Esophagus muscularis mucosa (tissue), 4 donors: ENCODE measurements around the gene THRB. TPM values are rescaled to one million over a fixed set of nuclear protein-coding genes. Genes with fewer than 3 reads are reported as not detected.

Experiments
- DNase-seq: peaks from one replicate; pipeline ENCODE4 v3.0.0-alpha.2; 2017; ENCODE audit errors: extremely low spot score
- H3K27ac ChIP-seq, 4 donors: fragments of 200-600 bp; sonication (generic); replicated peaks in 1 of 4; 1 replicate in 3 of 4; 2 replicates in 1 of 4; pipeline ENCODE4 v1.5.1; 2016 to 2019; ENCODE audit warnings: mild to moderate bottlenecking in 1 of 4
- H3K27me3 ChIP-seq, 4 donors: fragments of 200-600 bp; sonication (generic); one replicate each; pipeline versions ENCODE4 v1.5.1 to v1.6.0; 2016 to 2019
- H3K36me3 ChIP-seq, 4 donors: fragments of 200-600 bp; sonication (generic); one replicate each; pipeline ENCODE4 v1.5.1; 2016 to 2019
- H3K4me1 ChIP-seq, 4 donors: fragments of 200-600 bp; sonication (generic); one replicate each; pipeline ENCODE4 v1.5.1; 2016 to 2019
- H3K4me3 ChIP-seq, 4 donors: fragments of 200-600 bp; sonication (generic); 1 replicate in 2 of 4; 2 replicates in 2 of 4; pipeline ENCODE4 v1.5.1; 2016 to 2019; ENCODE audit warnings: mild to moderate bottlenecking in 4 of 4, moderate library complexity in 1 of 4
- H3K9me3 ChIP-seq, 4 donors: fragments of 200-600 bp; sonication (generic); 1 replicate in 3 of 4; 2 replicates in 1 of 4; pipeline ENCODE4 v1.5.1; 2016 to 2019
- EP300 ChIP-seq: sonication (generic); formaldehyde crosslinking; IDR thresholded peaks from one replicate; pipeline ENCODE4 v1.6.1; 2017; ENCODE audit warnings: antibody characterized with exemption
- POLR2A ChIP-seq: fragments of 450-650 bp; IDR thresholded peaks from one replicate; pipeline ENCODE4 v1.6.1; 2017; ENCODE audit warnings: antibody characterized with exemption, moderate library complexity, mild to moderate bottlenecking, low read depth
- POLR2AphosphoS5 ChIP-seq, 2 donors: sonication (generic); formaldehyde crosslinking; IDR thresholded peaks; one replicate each; pipeline ENCODE4 v1.6.1; 2017; ENCODE audit warnings: antibody characterized with exemption in 2 of 2
- WGBS: methylation state at CpG from one replicate; pipeline ENCODE4 v1.1.5; 2018; 5-methylcytosine and 5-hydroxymethylcytosine counted together
- intact Hi-C: fragments of 100-400 bp; cut with DNase I; formaldehyde crosslinking; loops from one replicate; pipeline ENCODE4 v1.15.1; 2023
- small RNA-seq, 3 donors: library from RNA; depleted of rRNA; stranded (forward); fragments of <200 nt; gene quantifications; one replicate each; pipeline ENCODE3, GENCODE V24; 2016
- total RNA-seq, 4 donors: library from RNA; depleted of rRNA; stranded (reverse); fragments of >200 nt; gene quantifications; one replicate each; pipeline versions ENCODE4 v1.1.0 to v1.2.1, GENCODE V29; 2016
- TF ChIP-seq, protein P1 (sequence below), 3 experiments: fragments of 200-600 bp in 2 of 3; fragments of 450-650 bp in 1 of 3; sonication (generic) in 2 of 3; IDR thresholded peaks; one replicate each; pipeline ENCODE4 v1.5.1; 2017 to 2019; ENCODE audit warnings: antibody characterized with exemption in 3 of 3, mild to moderate bottlenecking in 2 of 3, moderate library complexity in 1 of 3

The THRB gene
- total RNA-seq, 4 donors from 2014 or later = 31.5 to 68.6 (median 39.3) TPM

DNA sequence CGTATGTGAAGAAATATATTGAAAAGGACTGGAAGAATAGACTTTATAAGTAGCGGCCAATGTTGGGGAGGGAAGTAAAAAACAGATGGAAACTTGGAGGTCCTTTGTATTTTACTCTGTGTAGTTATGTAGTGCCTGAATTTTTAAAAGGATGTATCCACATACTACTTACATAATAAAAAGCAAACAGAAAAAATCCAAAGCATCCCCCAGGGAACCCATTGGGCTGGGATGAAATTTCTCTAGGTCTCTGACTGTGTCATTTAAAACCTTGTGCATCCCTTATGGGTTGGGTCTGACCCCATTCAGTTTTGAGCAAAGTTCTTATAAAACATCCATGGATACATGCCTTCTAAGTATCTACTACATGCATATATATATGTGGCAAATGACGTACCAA is 408.4 kb downstream of the THRB start:
- no peaks in the 10 kb centered on the region for H3K27me3 ChIP-seq
- TF ChIP-seq POLR2AphosphoS5 (IDR thresholded peaks at IDR 0.05) (no peak), POLR2A (no peak), EP300 (no peak)
- TF ChIP-seq, protein P1, sequence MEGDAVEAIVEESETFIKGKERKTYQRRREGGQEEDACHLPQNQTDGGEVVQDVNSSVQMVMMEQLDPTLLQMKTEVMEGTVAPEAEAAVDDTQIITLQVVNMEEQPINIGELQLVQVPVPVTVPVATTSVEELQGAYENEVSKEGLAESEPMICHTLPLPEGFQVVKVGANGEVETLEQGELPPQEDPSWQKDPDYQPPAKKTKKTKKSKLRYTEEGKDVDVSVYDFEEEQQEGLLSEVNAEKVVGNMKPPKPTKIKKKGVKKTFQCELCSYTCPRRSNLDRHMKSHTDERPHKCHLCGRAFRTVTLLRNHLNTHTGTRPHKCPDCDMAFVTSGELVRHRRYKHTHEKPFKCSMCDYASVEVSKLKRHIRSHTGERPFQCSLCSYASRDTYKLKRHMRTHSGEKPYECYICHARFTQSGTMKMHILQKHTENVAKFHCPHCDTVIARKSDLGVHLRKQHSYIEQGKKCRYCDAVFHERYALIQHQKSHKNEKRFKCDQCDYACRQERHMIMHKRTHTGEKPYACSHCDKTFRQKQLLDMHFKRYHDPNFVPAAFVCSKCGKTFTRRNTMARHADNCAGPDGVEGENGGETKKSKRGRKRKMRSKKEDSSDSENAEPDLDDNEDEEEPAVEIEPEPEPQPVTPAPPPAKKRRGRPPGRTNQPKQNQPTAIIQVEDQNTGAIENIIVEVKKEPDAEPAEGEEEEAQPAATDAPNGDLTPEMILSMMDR (IDR thresholded peaks at IDR 0.05) = no peak
- no peaks in the 10 kb centered on the region for H3K4me1 ChIP-seq
- H3K36me3 ChIP-seq = no peaks in the 10 kb centered on the region
- no peak overlapping the region for H3K27ac ChIP-seq
- intact Hi-C loops = no loop called here
- DNase-seq = no peak
- H3K4me3 ChIP-seq = no peak overlapping the region
- 89% methylated on average over 3 of the region's 3 CpGs for WGBS
- no peaks in the 10 kb centered on the region for H3K9me3 ChIP-seq

DNA sequence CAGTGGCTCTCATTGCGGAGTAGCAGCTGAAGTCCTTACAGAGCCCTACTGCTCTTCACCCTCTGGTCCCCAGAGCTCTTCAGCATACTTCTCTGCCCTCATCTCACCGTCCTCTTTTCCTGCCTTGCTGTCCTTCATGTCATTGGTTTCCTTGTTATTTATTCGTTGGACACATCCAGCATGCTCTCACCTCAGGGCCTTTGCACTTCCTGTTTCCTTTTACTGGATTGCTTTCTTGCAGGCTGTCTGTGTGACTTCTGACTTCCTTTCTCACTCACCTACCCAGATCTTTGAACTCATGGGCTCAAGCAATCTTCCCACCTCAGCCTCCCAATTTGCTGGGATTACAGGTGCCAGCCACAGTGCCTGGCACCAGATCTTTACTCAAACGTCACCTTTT is 422.5 kb downstream of the THRB start:
- intact Hi-C loops = no loop called here

DNA sequence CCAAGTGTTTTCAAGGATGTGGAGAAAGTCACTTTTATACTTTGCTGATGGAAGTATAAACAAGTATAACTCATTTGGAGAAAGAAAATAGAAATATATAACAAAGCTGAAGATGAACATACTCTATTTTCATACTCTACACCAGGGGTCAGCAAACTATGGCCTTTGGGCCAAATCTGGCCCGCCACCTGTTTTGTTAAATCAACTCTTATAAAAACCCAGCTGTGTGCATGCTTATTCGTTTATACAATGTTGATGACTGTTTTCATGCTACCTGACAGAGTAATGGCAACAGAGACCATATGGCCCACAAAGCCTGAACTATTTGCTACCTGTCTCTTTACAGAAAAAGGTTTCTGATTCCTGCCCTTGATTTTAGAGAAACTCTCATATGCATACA is 425.6 kb downstream of the THRB start:
- DNase-seq = no peak
- WGBS = 76% methylated on average over 2 of the region's 2 CpGs
- no peaks in the 10 kb centered on the region for H3K4me1 ChIP-seq
- H3K4me3 ChIP-seq = no peak overlapping the region
- intact Hi-C loops = no loop called here
- H3K27ac ChIP-seq = no peak overlapping the region
- H3K27me3 ChIP-seq = no peaks in the 10 kb centered on the region
- H3K36me3 ChIP-seq = no peaks in the 10 kb centered on the region
- no peaks in the 10 kb centered on the region for H3K9me3 ChIP-seq
- TF ChIP-seq POLR2A = no peak
- TF ChIP-seq, protein P1 (IDR thresholded peaks at IDR 0.05) = peak; percentile 37 to 50 (median 40)
- no peak for TF ChIP-seq POLR2AphosphoS5 (IDR thresholded peaks at IDR 0.05)
- no peak for TF ChIP-seq EP300

More for the DNA sequence above, 422.5 kb downstream of the THRB start:
- Histone ChIP-seq H3K27me3 (no peaks in the 10 kb centered on the region), H3K4me1 (no peaks in the 10 kb centered on the region), H3K27ac (no peak overlapping the region), H3K36me3 (no peaks in the 10 kb centered on the region), H3K4me3 (no peak overlapping the region), H3K9me3 (peaks cover 0 to 1% (median 0%) of the 10 kb centered on the region in 4 donors)
- WGBS = 89% methylated on average over 4 of the region's 4 CpGs
- TF ChIP-seq EP300 (no peak), POLR2AphosphoS5 (IDR thresholded peaks at IDR 0.05) (no peak), POLR2A (no peak)
- TF ChIP-seq, protein P1 (IDR thresholded peaks at IDR 0.05) = no peak
- no peak for DNase-seq

DNA sequence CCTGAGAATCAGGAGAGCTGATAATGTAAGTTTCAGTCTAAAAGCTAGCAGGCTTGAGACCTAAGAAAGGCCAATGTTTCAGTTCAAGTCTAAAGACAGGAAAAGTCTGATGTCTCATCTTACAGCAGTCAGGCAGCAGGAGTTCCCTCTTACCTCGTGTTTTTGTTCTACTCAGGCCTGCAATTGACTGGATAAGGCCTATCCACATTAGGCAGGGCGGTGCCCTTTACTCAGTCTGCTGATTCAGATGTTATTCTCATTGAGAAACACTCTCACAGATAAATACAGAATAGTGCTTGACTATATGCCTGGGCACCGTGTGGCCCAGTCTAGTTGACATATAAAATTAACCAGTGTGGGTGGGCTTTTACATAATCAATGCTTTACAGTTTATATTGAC is 427.2 kb downstream of the THRB start:
- WGBS = 82% methylated on average over 3 of the region's 3 CpGs
- Histone ChIP-seq H3K4me3 (no peak overlapping the region), H3K27me3 (no peaks in the 10 kb centered on the region), H3K9me3 (no peaks in the 10 kb centered on the region), H3K36me3 (no peaks in the 10 kb centered on the region), H3K4me1 (no peaks in the 10 kb centered on the region), H3K27ac (no peak overlapping the region)
- DNase-seq = no peak
- intact Hi-C loops = no loop called here
- no peak for TF ChIP-seq POLR2AphosphoS5 (IDR thresholded peaks at IDR 0.05)
- TF ChIP-seq, protein P1 (IDR thresholded peaks at IDR 0.05) = no peak
- no peak for TF ChIP-seq POLR2A
- no peak for TF ChIP-seq EP300

Small RNA genes lying within 50 kb of the gene (small RNA-seq; reads per million reads assigned to genes)
- 0 to 0.34 (median 0) reads per million in 3 donors for gene MIR4792
